Suprapubic skin (tissue), 4 donors: ENCODE measurements around the gene PIP5K1C. TPM values are rescaled to one million over a fixed set of nuclear protein-coding genes. Genes with fewer than 3 reads are reported as not detected.

ENCODE experiments used
- DNase-seq, 2 donors: peaks; one replicate each; pipeline ENCODE4 v3.0.0-alpha.2; 2019; ENCODE audit warnings: low spot score in 2 of 2
- H3K27ac ChIP-seq: fragments of 200-600 bp; sonication (generic); one replicate; pipeline ENCODE4 v1.5.1; 2019
- H3K27me3 ChIP-seq: fragments of 200-600 bp; sonication (generic); one replicate; pipeline ENCODE4 v1.5.1; 2019
- H3K36me3 ChIP-seq: fragments of 200-600 bp; sonication (generic); one replicate; pipeline ENCODE4 v1.5.1; 2019
- H3K4me1 ChIP-seq: fragments of 200-600 bp; sonication (generic); one replicate; pipeline ENCODE4 v1.5.1; 2019
- H3K4me3 ChIP-seq: fragments of 200-600 bp; sonication (generic); one replicate; pipeline ENCODE4 v1.5.1; 2019; ENCODE audit warnings: mild to moderate bottlenecking
- H3K9me3 ChIP-seq: fragments of 200-600 bp; sonication (generic); one replicate; pipeline ENCODE4 v1.5.1; 2019
- EP300 ChIP-seq: sonication (generic); formaldehyde crosslinking; IDR thresholded peaks from one replicate; pipeline ENCODE4 v1.6.1; 2017; ENCODE audit warnings: antibody characterized with exemption
- POLR2A ChIP-seq, 2 donors: fragments of 450-650 bp; IDR thresholded peaks; one replicate each; pipeline ENCODE4 v1.6.1; 2017; ENCODE audit warnings: antibody characterized with exemption in 2 of 2, mild to moderate bottlenecking in 2 of 2, moderate library complexity in 2 of 2
- POLR2AphosphoS5 ChIP-seq, 3 donors: sonication (generic); formaldehyde crosslinking; IDR thresholded peaks; one replicate each; pipeline ENCODE4 v1.6.1; 2017; ENCODE audit warnings: antibody characterized with exemption in 3 of 3
- WGBS: methylation state at CpG from one replicate; pipeline ENCODE4 v1.1.5; 2018; 5-methylcytosine and 5-hydroxymethylcytosine counted together
- total RNA-seq, 4 donors: library from RNA; depleted of rRNA; stranded (reverse); fragments of >200 nt; gene quantifications; one replicate each; pipeline ENCODE4 v1.1.0, GENCODE V29; 2016
- TF ChIP-seq, protein P1 (sequence below), 2 donors: fragments of 200-600 bp in 1 of 2; fragments of 450-650 bp in 1 of 2; sonication (generic) in 1 of 2; IDR thresholded peaks; one replicate each; pipeline ENCODE4 v1.5.1; 2016 to 2019; ENCODE audit warnings: antibody characterized with exemption in 2 of 2, mild to moderate bottlenecking in 1 of 2, moderate library complexity in 1 of 2

PIP5K1C gene
- total RNA-seq, 4 donors from 2014 or later = 16.5 to 25.7 (median 20.8) TPM

- H3K4me1 ChIP-seq = peaks cover 47% of the 10 kb centered on the region
- no peaks in the 10 kb centered on the region for H3K9me3 ChIP-seq
- no peak for DNase-seq
- H3K27ac ChIP-seq = no peak overlapping the region
- peaks cover 8% of the 10 kb centered on the region for H3K27me3 ChIP-seq
- WGBS = 20% methylated on average over 1 of the region's 11 CpGs
- H3K4me3 ChIP-seq = no peak overlapping the region
- no peaks in the 10 kb centered on the region for H3K36me3 ChIP-seq
- no peak for TF ChIP-seq POLR2AphosphoS5 (IDR thresholded peaks at IDR 0.05)
- TF ChIP-seq, protein P1, sequence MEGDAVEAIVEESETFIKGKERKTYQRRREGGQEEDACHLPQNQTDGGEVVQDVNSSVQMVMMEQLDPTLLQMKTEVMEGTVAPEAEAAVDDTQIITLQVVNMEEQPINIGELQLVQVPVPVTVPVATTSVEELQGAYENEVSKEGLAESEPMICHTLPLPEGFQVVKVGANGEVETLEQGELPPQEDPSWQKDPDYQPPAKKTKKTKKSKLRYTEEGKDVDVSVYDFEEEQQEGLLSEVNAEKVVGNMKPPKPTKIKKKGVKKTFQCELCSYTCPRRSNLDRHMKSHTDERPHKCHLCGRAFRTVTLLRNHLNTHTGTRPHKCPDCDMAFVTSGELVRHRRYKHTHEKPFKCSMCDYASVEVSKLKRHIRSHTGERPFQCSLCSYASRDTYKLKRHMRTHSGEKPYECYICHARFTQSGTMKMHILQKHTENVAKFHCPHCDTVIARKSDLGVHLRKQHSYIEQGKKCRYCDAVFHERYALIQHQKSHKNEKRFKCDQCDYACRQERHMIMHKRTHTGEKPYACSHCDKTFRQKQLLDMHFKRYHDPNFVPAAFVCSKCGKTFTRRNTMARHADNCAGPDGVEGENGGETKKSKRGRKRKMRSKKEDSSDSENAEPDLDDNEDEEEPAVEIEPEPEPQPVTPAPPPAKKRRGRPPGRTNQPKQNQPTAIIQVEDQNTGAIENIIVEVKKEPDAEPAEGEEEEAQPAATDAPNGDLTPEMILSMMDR (IDR thresholded peaks at IDR 0.05) = no peak
- no peak for TF ChIP-seq EP300
Measured at GRCh38 chr19:3604987-3605343, 95.3 kb downstream of the PIP5K1C start.

GRCh38 chr19:3604227-3604986 lies 95.9 kb downstream of the PIP5K1C start:
- H3K4me3 ChIP-seq = no peak overlapping the region
- DNase-seq = peak in 1 of 2 donors; percentile 60
- no peaks in the 10 kb centered on the region for H3K9me3 ChIP-seq
- peaks cover 47% of the 10 kb centered on the region for H3K4me1 ChIP-seq
- H3K27me3 ChIP-seq = peaks cover 8% of the 10 kb centered on the region
- H3K36me3 ChIP-seq = no peaks in the 10 kb centered on the region
- H3K27ac ChIP-seq = no peak overlapping the region
- 84% methylated on average over 18 of the region's 27 CpGs for WGBS
- TF ChIP-seq EP300 = no peak
- TF ChIP-seq, protein P1 (IDR thresholded peaks at IDR 0.05) = no peak
- TF ChIP-seq POLR2A (IDR thresholded peaks at IDR 0.05) = no peak
- no peak for TF ChIP-seq POLR2AphosphoS5 (IDR thresholded peaks at IDR 0.05)

DNA sequence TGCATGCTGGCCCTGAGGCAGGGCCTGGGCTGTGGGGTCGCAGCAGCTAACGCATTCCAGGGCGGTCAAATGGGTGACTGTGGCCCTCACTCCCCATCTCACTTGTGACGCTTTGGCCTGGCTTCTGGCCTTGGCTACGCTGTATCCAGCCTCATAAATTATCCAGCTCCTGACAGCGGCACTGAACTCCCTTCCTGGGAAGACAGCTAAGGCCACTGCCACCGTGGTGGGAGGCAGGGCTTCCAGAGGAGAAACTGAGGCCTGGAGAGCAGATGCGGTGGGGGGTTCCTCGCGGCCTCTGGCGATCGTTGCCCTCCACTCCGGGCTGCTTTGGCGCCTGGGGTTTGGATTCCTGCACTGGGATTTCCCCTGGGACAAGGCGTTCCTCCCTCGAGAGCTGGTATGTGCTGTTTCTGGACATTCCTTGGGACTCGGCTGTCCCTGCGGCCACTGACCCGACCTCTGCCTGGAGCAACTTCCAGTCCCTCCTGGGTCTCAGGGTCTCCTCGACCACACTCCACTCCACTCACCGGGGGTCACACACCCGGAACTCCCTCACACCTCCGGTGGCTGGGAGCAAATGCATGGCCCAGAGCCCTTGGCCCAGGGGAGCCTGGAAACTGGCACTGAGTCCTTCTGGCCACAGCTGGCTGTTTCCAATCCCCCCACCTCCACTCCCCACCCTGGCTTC lies 97.0 kb downstream of the PIP5K1C start:
- H3K4me3 ChIP-seq = no peak overlapping the region
- peaks cover 8% of the 10 kb centered on the region for H3K27me3 ChIP-seq
- WGBS = 62% methylated on average over 17 of the region's 23 CpGs
- peaks cover 37% of the 10 kb centered on the region for H3K4me1 ChIP-seq
- H3K36me3 ChIP-seq = no peaks in the 10 kb centered on the region
- DNase-seq = peak in 1 of 2 donors; percentile 77
- no peak overlapping the region for H3K27ac ChIP-seq
- TF ChIP-seq POLR2AphosphoS5 (IDR thresholded peaks at IDR 0.05) = no peak
- no peak for TF ChIP-seq EP300
- no peak for TF ChIP-seq POLR2A (IDR thresholded peaks at IDR 0.05)
- TF ChIP-seq, protein P1 (IDR thresholded peaks at IDR 0.05) = no peak
- H3K9me3 ChIP-seq = no peaks in the 10 kb centered on the region

GRCh38 chr19:3601021-3601420 lies 99.2 kb downstream of the PIP5K1C start:
- TF ChIP-seq POLR2AphosphoS5 (IDR thresholded peaks at IDR 0.05) = no peak
- TF ChIP-seq, protein P1 (IDR thresholded peaks at IDR 0.05) = no peak
- TF ChIP-seq POLR2A (IDR thresholded peaks at IDR 0.05) = no peak
- no peak for TF ChIP-seq EP300
- H3K4me3 ChIP-seq = no peak overlapping the region
- H3K27me3 ChIP-seq = peaks cover 8% of the 10 kb centered on the region
- 81% methylated on average over 12 of the region's 12 CpGs for WGBS
- H3K27ac ChIP-seq = no peak overlapping the region
- no peak for DNase-seq
- no peaks in the 10 kb centered on the region for H3K9me3 ChIP-seq
- H3K36me3 ChIP-seq = no peaks in the 10 kb centered on the region
- peaks cover 17% of the 10 kb centered on the region for H3K4me1 ChIP-seq

DNA sequence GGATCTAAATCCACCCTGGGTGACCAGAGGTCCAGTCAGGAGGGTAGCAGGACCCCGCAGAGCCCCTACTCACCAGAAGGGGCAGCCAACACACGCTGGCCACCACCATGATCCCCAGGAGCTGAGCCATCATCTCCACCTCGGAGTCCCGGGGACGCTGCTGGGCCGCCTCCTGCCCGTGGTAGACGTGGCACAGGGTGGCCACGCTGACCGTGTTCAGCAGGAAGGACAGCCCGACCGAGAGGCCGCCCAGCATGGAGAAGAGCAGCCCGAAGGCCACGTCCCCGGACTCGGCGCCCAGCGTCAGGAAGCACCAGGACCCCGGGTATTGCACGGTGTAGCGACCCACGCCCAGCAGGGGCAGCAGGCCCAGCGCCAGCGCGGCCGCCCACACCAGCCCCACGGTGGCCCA lies 100.5 kb downstream of the PIP5K1C start:
- Histone ChIP-seq H3K27ac (no peak overlapping the region), H3K4me3 (no peak overlapping the region), H3K36me3 (no peaks in the 10 kb centered on the region), H3K27me3 (peaks cover 4% of the 10 kb centered on the region), H3K9me3 (no peaks in the 10 kb centered on the region), H3K4me1 (peaks cover 6% of the 10 kb centered on the region)
- TF ChIP-seq POLR2AphosphoS5 (IDR thresholded peaks at IDR 0.05) (no peak), EP300 (no peak)
- TF ChIP-seq, protein P1 (IDR thresholded peaks at IDR 0.05) = no peak
- peak in 1 of 2 donors; percentile 59 for DNase-seq
- 88% methylated on average over 5 of the region's 28 CpGs for WGBS
